ENCODE measurements around the gene SCAMP1. TPM values are rescaled to one million over a fixed set of nuclear protein-coding genes. Genes with fewer than 3 reads are reported as not detected.

The SCAMP1 gene
- polyA plus RNA-seq, 3 donors = 5.4 to 52.4 (median 47.8) TPM

- Histone ChIP-seq H3K79me2 (ENCODE audit: insufficient read depth, low read length) (peaks cover 43% of the 10 kb centered on the region), H3K4me2 (replicated peaks; ENCODE audit: extremely low read depth, low read length, poor library complexity, severe bottlenecking) (no peak overlapping the region), H3K4me3 (replicated peaks in 1 of 3; ENCODE audit: low read depth in 2 of 3, low read length in 3 of 3) (no peak overlapping the region), H3K27me3 (ENCODE audit: control insufficient read depth in 2 of 2, insufficient read depth in 2 of 2, low read length in 2 of 2) (no peaks in the 10 kb centered on the region), H3K4me1 (ENCODE audit: control insufficient read depth in 1 of 2, insufficient read depth in 2 of 2, low read length in 2 of 2) (peaks cover 24 to 28% of the 10 kb centered on the region in 2 donors), H3K9me3 (replicated peaks in 1 of 2; ENCODE audit: control insufficient read depth in 1 of 2, insufficient read depth in 1 of 2, low read length in 2 of 2) (no peaks in the 10 kb centered on the region), H3K27ac (ENCODE audit: low read depth in 1 of 2, low read length in 2 of 2) (no peak overlapping the region), H3K36me3 (replicated peaks in 1 of 2; ENCODE audit: control insufficient read depth in 1 of 2, insufficient read depth in 2 of 2, low read length in 2 of 2) (peaks cover 0 to 13% of the 10 kb centered on the region in 2 donors), H2AFZ (ENCODE audit: insufficient read depth, low read depth, low read length, poor library complexity, severe bottlenecking) (no peak overlapping the region), H4K20me1 (ENCODE audit: insufficient read depth, low read length) (peaks cover 36% of the 10 kb centered on the region), H3K9ac (ENCODE audit: insufficient read depth, low read length, poor library complexity, severe bottlenecking) (no peak overlapping the region)
- TF ChIP-seq CTCF (IDR thresholded peaks at IDR 0.05) = no peak
- Mint-ChIP-seq H3K27ac (peak overlapping the region in 1 of 7 donors; percentile 64), H3K36me3 (peaks cover 40 to 58% of the 10 kb centered on the region in 2 donors), H3K27me3 (ENCODE audit: low read depth in 3 of 3) (peaks cover 0 to 2% (median 0%) of the 10 kb centered on the region in 3 donors), H3K4me1 (peaks cover 53% of the 10 kb centered on the region), H3K4me3 (no peak overlapping the region), H3K9me3 (peaks cover 0 to 2% (median 0%) of the 10 kb centered on the region in 7 donors)
- no peak for DNase-seq
- intact Hi-C loops (cut with micrococcal nuclease) = loop anchor here in 1 of 2 donors (10.0 kb wide), 1 partner anchor 148 kb away; the partner anchor contains the start of gene LHFPL2
Observed at GRCh38 chr5:78496373-78496772, 136.0 kb downstream of the SCAMP1 start.

- Histone ChIP-seq H3K4me1 (ENCODE audit: control insufficient read depth in 1 of 2, insufficient read depth in 2 of 2, low read length in 2 of 2) (peaks cover 36 to 39% of the 10 kb centered on the region in 2 donors), H3K4me2 (replicated peaks; ENCODE audit: extremely low read depth, low read length, poor library complexity, severe bottlenecking) (no peak overlapping the region), H3K9me3 (replicated peaks in 1 of 2; ENCODE audit: control insufficient read depth in 1 of 2, insufficient read depth in 1 of 2, low read length in 2 of 2) (no peaks in the 10 kb centered on the region), H3K36me3 (replicated peaks in 1 of 2; ENCODE audit: control insufficient read depth in 1 of 2, insufficient read depth in 2 of 2, low read length in 2 of 2) (peaks cover 0 to 12% of the 10 kb centered on the region in 2 donors), H2AFZ (ENCODE audit: insufficient read depth, low read depth, low read length, poor library complexity, severe bottlenecking) (no peak overlapping the region), H3K27ac (ENCODE audit: low read depth in 1 of 2, low read length in 2 of 2) (no peak overlapping the region), H3K79me2 (ENCODE audit: insufficient read depth, low read length) (peaks cover 43% of the 10 kb centered on the region), H3K27me3 (ENCODE audit: control insufficient read depth in 2 of 2, insufficient read depth in 2 of 2, low read length in 2 of 2) (no peaks in the 10 kb centered on the region), H3K4me3 (replicated peaks in 1 of 3; ENCODE audit: low read depth in 2 of 3, low read length in 3 of 3) (no peak overlapping the region), H4K20me1 (ENCODE audit: insufficient read depth, low read length) (peaks cover 31% of the 10 kb centered on the region), H3K9ac (ENCODE audit: insufficient read depth, low read length, poor library complexity, severe bottlenecking) (no peak overlapping the region)
- Mint-ChIP-seq H3K4me3 (no peak overlapping the region), H3K27me3 (ENCODE audit: low read depth in 3 of 3) (peaks cover 0 to 2% (median 0%) of the 10 kb centered on the region in 3 donors), H3K27ac (peak overlapping the region in 3 of 7 donors; percentile 10 to 72 (median 62)), H3K9me3 (peaks cover 0 to 2% (median 0%) of the 10 kb centered on the region in 7 donors), H3K4me1 (peaks cover 65% of the 10 kb centered on the region), H3K36me3 (peaks cover 36 to 55% of the 10 kb centered on the region in 2 donors)
- DNase-seq = no peak
- intact Hi-C loops (cut with micrococcal nuclease) = loop anchor here in 1 of 2 donors (10.0 kb wide), 1 partner anchor 147 kb away; the partner anchor contains the start of gene LHFPL2
- TF ChIP-seq CTCF (IDR thresholded peaks at IDR 0.05) = no peak
- WGBS (ENCODE audit: insufficient coverage) = 44% methylated on average over 9 of the region's 13 CpGs
Observed at GRCh38 chr5:78497573-78498533, 137.4 kb downstream of the SCAMP1 start.

All from CD14-positive monocyte (primary cell).